HFFc6 (cell line): ENCODE results near the gene GPHN. TPM values are rescaled to one million over a fixed set of nuclear protein-coding genes. Genes with fewer than 3 reads are reported as not detected.

ENCODE experiments used
- DNase-seq: peaks from one replicate; pipeline ENCODE4 v3.0.0-alpha.2; 2018
- H3K27ac Mint-ChIP-seq: 2 replicates; pipeline ENCODE4 v1.8.0; 2020; ENCODE audit warnings: mild to moderate bottlenecking, mixed read lengths
- H3K27me3 Mint-ChIP-seq: 2 replicates; pipeline ENCODE4 v1.8.0; 2021; ENCODE audit warnings: mild to moderate bottlenecking, moderate library complexity, mixed read lengths; ENCODE audit not compliant: insufficient read depth
- H3K36me3 Mint-ChIP-seq: 2 replicates; pipeline ENCODE4 v1.8.0; 2021; ENCODE audit warnings: low read depth, mixed read lengths
- H3K4me1 Mint-ChIP-seq: 2 replicates; pipeline ENCODE4 v1.8.0; 2020; ENCODE audit warnings: low read depth, mixed read lengths
- H3K4me3 Mint-ChIP-seq: 2 replicates; pipeline ENCODE4 v1.8.0; 2020; ENCODE audit warnings: mild to moderate bottlenecking, moderate library complexity, mixed read lengths
- H3K9me3 Mint-ChIP-seq: 2 replicates; pipeline ENCODE4 v1.8.0; 2020; ENCODE audit warnings: mild to moderate bottlenecking, mixed read lengths
- total RNA-seq, 6 experiments: library from RNA; stranded (reverse); fragmentation: NEBNext Ultra II Directional; extraction: Animal tissue kit (Norgen Biotek cat#: 25700); gene quantifications; 2 replicates in 1 of 6; 3 replicates in 5 of 6; pipeline ENCODE4 v1.2.3, GENCODE V29; 2021
- TF ChIP-seq, protein P1 (sequence below): fragments of 200-600 bp; sonication (generic); IDR thresholded peaks from 2 replicates; pipeline ENCODE4 v1.5.0; 2021; ENCODE audit warnings: antibody characterized with exemption, mild to moderate bottlenecking

The GPHN gene
- total RNA-seq, 6 experiments from 2014 or later = 11.2 to 16.4 (median 15.0) TPM

GRCh38 chr14:66624336-66624937 is 116.5 kb downstream of the GPHN start:
- H3K27me3 Mint-ChIP-seq = no peaks in the 10 kb centered on the region
- H3K27ac Mint-ChIP-seq = no peak overlapping the region
- no peaks in the 10 kb centered on the region for H3K36me3 Mint-ChIP-seq
- TF ChIP-seq, protein P1, sequence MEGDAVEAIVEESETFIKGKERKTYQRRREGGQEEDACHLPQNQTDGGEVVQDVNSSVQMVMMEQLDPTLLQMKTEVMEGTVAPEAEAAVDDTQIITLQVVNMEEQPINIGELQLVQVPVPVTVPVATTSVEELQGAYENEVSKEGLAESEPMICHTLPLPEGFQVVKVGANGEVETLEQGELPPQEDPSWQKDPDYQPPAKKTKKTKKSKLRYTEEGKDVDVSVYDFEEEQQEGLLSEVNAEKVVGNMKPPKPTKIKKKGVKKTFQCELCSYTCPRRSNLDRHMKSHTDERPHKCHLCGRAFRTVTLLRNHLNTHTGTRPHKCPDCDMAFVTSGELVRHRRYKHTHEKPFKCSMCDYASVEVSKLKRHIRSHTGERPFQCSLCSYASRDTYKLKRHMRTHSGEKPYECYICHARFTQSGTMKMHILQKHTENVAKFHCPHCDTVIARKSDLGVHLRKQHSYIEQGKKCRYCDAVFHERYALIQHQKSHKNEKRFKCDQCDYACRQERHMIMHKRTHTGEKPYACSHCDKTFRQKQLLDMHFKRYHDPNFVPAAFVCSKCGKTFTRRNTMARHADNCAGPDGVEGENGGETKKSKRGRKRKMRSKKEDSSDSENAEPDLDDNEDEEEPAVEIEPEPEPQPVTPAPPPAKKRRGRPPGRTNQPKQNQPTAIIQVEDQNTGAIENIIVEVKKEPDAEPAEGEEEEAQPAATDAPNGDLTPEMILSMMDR = peak; percentile 85
- H3K9me3 Mint-ChIP-seq = no peaks in the 10 kb centered on the region
- peaks cover 9% of the 10 kb centered on the region for H3K4me1 Mint-ChIP-seq
- DNase-seq = peak; percentile 62
- no peak overlapping the region for H3K4me3 Mint-ChIP-seq

GRCh38 chr14:66628636-66629035 is 120.7 kb downstream of the GPHN start:
- TF ChIP-seq, protein P1 = no peak
- H3K27ac Mint-ChIP-seq = no peak overlapping the region
- no peaks in the 10 kb centered on the region for H3K27me3 Mint-ChIP-seq
- no peaks in the 10 kb centered on the region for H3K36me3 Mint-ChIP-seq
- no peak for DNase-seq
- peaks cover 9% of the 10 kb centered on the region for H3K4me1 Mint-ChIP-seq
- no peaks in the 10 kb centered on the region for H3K9me3 Mint-ChIP-seq
- no peak overlapping the region for H3K4me3 Mint-ChIP-seq

DNA sequence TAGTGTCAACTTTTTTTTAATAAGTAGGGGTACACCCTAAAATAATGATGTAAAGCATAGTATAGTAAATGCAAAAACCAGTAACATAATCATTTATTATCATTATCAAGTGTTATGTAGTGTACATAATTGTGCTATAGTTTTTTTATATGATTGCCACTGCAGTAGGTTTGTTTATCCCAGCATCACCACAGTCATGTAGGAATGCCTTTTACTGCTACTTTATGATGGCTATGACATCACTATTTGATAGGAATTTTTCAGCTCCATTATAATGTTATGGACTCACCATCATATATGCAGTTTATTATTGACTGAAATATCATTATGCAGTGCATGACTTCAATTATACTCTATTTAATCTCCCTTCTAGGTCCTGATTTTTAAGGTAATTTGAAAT is 121.6 kb downstream of the GPHN start:
- no peak for DNase-seq
- Mint-ChIP-seq H3K27ac (no peak overlapping the region), H3K4me3 (no peak overlapping the region), H3K27me3 (no peaks in the 10 kb centered on the region), H3K4me1 (peaks cover 9% of the 10 kb centered on the region), H3K36me3 (no peaks in the 10 kb centered on the region), H3K9me3 (no peaks in the 10 kb centered on the region)
- TF ChIP-seq, protein P1 = no peak

- H3K36me3 Mint-ChIP-seq = no peaks in the 10 kb centered on the region
- no peaks in the 10 kb centered on the region for H3K27me3 Mint-ChIP-seq
- TF ChIP-seq, protein P1 = no peak
- H3K4me1 Mint-ChIP-seq = peaks cover 21% of the 10 kb centered on the region
- no peak overlapping the region for H3K27ac Mint-ChIP-seq
- H3K4me3 Mint-ChIP-seq = no peak overlapping the region
- DNase-seq = peak; percentile 17
- no peaks in the 10 kb centered on the region for H3K9me3 Mint-ChIP-seq
These were observed 126.9 kb downstream of the GPHN start for GRCh38 chr14:66634876-66635275.

DNA sequence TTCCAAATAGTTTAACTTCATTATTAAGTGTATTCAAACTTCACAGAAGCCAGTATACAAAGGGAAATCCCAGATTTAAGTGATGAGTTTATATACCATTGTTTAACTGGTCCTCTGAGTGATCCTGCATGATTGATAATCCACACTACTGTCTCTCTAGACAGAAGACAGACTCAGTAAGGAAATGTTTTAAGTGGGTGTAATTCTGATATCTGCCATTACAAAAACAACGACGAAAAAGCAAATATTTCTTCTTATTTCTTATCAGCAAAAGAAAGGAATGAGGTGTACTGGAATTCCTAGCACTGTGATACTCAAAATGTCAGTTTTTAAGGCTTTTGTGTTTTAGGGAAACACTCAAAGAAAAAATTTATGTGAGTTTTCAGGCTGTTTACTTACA is 127.5 kb downstream of the GPHN start:
- no peak for DNase-seq
- Mint-ChIP-seq H3K9me3 (no peaks in the 10 kb centered on the region), H3K4me1 (peaks cover 21% of the 10 kb centered on the region), H3K27ac (no peak overlapping the region), H3K4me3 (no peak overlapping the region), H3K36me3 (no peaks in the 10 kb centered on the region), H3K27me3 (no peaks in the 10 kb centered on the region)
- TF ChIP-seq, protein P1 = no peak
